HUES48 (cell line): ENCODE data around the gene TJAP1.

Experiments used
- H3K27ac ChIP-seq: one replicate; pipeline ENCODE4 v1.7.0; 2013; ENCODE audit warnings: low read depth, low read length, inconsistent platforms
- H3K27me3 ChIP-seq: 2 replicates; pipeline ENCODE4 v1.6.1; 2013; ENCODE audit warnings: mild to moderate bottlenecking, low read length; ENCODE audit not compliant: control insufficient read depth, insufficient read depth
- H3K36me3 ChIP-seq: 2 replicates; pipeline ENCODE4 v1.6.1; 2013; ENCODE audit warnings: low read length; ENCODE audit not compliant: control insufficient read depth, insufficient read depth
- H3K4me1 ChIP-seq: 2 replicates; pipeline ENCODE4 v1.6.1; 2013; ENCODE audit warnings: mild to moderate bottlenecking, low read length; ENCODE audit not compliant: control insufficient read depth, insufficient read depth
- H3K4me3 ChIP-seq: 2 replicates; pipeline ENCODE4 v1.5.1; 2013; ENCODE audit warnings: mild to moderate bottlenecking, low read depth, low read length
- H3K9ac ChIP-seq: 2 replicates; pipeline ENCODE4 v1.6.1; 2013; ENCODE audit warnings: mild to moderate bottlenecking, low read depth, low read length, moderate library complexity
- H3K9me3 ChIP-seq: 2 replicates; pipeline ENCODE4 v1.6.1; 2013; ENCODE audit warnings: low read length; ENCODE audit not compliant: control insufficient read depth, insufficient read depth

Gene TJAP1

DNA sequence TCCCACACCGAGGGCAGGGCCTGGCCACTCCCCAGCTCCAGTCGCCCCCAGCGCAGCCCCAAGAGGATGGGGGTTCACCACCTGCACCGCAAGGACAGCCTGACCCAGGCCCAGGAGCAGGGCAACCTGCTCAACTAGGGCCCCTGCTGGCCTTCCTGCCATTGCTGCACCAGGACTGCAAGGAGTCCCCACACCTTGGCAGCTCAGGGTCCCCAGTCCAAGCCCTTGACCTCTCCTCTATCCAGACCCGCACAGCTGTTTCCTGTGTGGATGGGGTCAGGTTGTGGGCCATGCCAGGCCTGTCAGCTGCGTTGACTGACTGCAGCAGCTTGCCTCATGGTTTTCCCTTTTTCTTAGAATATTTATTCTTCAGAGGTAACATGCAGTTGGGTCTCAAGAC lies 28.3 kb downstream of the TJAP1 start:
- no peak overlapping the region for H3K9ac ChIP-seq
- peaks cover 29% of the 10 kb centered on the region for H3K27me3 ChIP-seq
- H3K27ac ChIP-seq = no peak overlapping the region
- peaks cover 52% of the 10 kb centered on the region for H3K36me3 ChIP-seq
- 0 out of 2 replicates have a peak, but pooled peaks cover 6% of the 10 kb centered on the region for H3K4me1 ChIP-seq
- H3K9me3 ChIP-seq = no peaks in the 10 kb centered on the region
- no peak overlapping the region for H3K4me3 ChIP-seq

DNA sequence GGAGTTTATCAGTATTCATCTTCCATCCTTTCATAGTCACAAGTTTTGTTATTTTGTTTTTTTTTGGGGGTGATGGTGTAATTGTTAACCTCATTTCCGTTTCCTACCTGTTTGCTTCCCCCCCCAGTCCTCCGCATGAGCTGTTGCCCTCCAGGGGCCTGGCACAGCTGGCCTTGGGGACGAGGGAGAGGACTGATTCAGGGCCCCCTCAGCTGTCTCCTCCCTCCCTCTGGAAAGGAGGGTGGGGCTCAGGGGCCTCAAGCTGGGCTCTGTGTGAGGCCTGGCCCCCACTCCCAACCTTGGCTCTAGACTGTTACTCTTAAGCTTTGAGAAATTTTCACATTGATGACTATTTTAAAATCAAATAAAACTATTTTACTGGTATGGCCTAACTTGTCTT lies 28.8 kb downstream of the TJAP1 start:
- H3K9ac ChIP-seq = no peak overlapping the region
- H3K27me3 ChIP-seq = peaks cover 29% of the 10 kb centered on the region
- 0 out of 2 replicates have a peak, but pooled peaks cover 9% of the 10 kb centered on the region for H3K4me1 ChIP-seq
- peaks cover 51% of the 10 kb centered on the region for H3K36me3 ChIP-seq
- no peaks in the 10 kb centered on the region for H3K9me3 ChIP-seq
- no peak overlapping the region for H3K4me3 ChIP-seq
- H3K27ac ChIP-seq = no peak overlapping the region

DNA sequence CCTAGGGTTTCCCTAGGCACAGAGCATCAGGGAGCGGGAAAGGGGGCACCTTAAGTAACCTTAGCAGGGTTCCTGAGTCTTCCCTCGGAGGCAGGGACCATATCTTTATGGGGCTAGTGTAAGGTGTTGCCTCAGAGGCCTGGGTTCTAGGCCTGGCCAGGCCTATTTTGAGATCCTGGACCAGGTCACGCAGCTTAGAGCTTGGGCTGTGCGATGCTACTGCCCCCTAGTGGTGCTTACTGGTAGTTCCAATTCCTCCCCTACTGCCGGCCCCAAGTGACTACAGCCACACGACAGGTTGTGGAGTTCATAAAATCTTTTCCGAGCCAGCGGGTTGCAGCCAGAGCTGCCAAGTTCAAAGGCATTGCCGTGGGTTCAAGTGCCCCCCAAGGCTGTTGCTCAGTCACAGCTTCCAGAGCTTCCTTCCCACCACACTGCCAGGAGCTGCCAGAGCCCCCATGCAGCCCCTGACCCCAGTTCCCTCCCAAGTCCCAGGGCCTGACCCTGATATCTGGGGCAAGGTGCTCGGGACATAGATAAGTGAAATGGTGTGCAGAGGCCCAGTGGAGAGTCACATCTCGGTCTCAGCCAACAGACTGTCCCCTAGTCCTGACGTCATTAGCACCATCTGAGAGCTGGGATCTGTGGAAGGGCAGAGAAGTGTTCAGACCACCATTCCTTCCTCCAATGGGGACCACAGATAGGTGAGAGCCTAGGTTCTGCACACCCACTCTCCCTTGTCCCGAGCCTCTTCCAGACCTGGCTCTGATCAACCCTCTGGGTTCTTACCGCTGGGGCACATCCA lies 29.5 kb downstream of the TJAP1 start:
- no peak overlapping the region for H3K4me3 ChIP-seq
- no peak overlapping the region for H3K9ac ChIP-seq
- H3K27me3 ChIP-seq = peaks cover 29% of the 10 kb centered on the region
- no peak overlapping the region for H3K27ac ChIP-seq
- H3K4me1 ChIP-seq = peaks cover 14% of the 10 kb centered on the region; the same call in 1 of the 2 replicates
- no peaks in the 10 kb centered on the region for H3K9me3 ChIP-seq
- peaks cover 51% of the 10 kb centered on the region for H3K36me3 ChIP-seq

DNA sequence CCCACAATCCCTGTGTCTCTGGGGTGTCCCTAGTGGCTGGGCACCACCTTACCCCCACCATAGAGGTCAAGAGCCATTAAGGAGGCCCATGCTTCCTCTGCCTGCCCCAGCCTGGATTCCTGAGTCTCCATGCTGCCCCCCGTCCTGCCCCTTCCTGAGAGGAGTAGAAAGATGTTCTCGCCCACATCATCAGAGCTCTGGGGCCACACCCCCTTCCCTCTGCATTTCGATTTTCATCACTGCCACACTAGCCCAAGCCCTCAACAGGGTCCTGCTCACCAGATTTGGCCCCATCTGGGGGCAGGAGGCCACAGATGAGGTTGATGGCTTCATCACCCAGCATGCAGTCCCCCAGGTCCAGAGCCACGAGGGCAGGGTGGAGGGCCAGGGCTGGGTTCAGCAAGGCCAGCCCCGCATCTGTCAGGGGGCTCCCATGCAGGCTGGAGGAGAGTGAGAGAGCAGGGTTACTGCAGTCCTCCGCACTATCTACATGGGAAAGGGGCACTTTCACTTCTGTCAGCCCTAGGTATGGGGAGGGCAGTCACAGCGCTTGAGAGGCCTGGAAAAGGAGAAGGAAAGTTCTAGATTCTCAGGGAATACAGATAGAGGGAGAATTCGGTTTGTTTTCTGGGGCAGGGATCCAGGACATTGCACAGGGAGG lies 31.2 kb downstream of the TJAP1 start:
- Histone ChIP-seq H3K4me1 (peaks cover 18% of the 10 kb centered on the region; the same call in 1 of the 2 replicates), H3K9ac (no peak overlapping the region), H3K36me3 (peaks cover 51% of the 10 kb centered on the region), H3K9me3 (no peaks in the 10 kb centered on the region), H3K27me3 (peaks cover 29% of the 10 kb centered on the region), H3K27ac (no peak overlapping the region), H3K4me3 (no peak overlapping the region)

DNA sequence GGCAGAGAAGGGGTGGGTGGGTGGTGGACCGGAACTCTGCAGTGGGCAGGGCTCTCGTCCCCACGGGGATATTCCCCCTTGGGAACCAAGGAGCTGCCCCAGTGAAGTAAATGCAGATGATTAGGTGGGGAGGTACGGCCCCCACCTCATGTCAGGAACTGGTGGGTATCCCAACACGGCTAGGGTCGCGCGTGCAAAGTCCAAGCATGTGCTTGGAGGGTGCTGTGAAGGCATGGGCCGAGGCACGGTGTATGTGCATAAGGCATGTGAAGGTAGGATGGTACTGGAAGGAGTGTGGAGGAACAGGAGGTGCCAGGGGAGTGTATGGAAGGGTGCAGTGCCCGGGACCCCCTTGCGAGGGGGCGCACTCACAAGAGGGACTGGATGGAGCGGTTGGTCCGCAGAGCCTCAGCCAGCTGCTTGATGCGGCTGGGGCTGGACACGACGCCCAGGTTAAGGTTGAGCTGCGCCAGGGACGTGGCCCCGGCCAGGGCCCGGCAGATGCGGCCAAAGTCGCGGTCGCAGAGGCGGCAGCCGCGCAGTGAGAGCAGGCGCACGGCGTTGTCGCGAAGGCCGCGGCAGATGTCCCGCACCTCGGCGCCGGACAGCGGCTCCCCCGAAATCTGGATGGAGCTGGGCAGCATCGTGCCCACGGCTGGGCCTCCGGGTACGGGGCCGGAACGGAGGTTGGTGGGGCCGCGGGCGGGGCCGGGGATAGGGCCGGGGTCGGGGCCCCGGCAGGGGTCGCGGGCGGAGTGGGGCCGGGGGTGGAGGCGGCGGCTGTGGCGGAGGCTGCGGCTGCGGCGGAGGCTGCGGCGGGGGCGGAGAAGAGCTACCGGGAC lies 32.0 kb downstream of the TJAP1 start:
- Histone ChIP-seq H3K9me3 (no peaks in the 10 kb centered on the region), H3K4me1 (peaks cover 18% of the 10 kb centered on the region; the same call in 1 of the 2 replicates), H3K36me3 (peaks cover 52% of the 10 kb centered on the region), H3K27me3 (peaks cover 29% of the 10 kb centered on the region), H3K4me3 (peak overlapping the region; percentile 60), H3K9ac (no peak overlapping the region), H3K27ac (no peak overlapping the region)

DNA sequence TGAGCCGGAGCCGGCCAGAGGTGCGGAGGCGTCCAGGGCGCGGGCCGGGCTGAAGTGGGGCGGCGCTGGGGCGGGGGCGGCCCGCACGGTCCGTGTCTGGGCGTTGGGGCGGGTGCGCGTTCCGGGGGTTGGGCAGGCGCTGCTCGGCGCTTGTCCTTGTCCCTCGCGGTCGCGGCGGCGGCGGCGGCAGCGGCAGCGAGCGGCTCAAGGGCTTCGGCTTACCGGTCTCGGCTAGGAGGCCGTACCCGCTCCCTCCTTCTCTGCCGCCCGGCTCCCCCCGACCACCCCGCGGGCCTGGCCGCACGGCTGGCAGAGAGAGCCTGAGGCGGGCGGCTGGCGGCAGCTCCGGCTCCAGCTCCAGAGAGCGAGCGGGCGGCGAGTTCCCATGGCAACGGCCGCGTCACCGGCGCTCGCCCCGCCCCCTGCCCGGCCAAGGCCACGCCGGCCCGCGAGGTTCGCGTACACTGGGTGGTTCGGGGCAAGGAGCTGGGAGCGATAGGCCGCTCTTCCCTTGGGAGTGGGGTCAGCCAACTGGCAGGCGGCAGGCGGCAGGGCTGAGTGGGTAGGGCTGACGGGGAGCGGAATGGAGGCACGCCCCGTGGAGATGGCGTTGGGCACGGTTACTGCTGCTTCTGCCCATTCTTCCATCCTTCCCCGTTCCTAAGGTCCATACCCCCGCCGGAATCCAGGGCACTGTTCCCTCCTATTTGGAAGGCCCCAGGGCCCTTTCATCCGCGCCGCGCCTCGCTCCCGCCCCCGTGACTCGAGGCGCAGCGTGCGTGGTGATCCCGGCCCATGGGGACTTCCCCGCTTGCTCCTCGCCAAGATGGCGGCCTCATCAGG lies 32.8 kb downstream of the TJAP1 start, which contains the start of gene LRRC73:
Gene LRRC73, minus strand, starts transcription at position 363 of the 843 bp plus-strand sequence. CDS start 561 bp downstream, outside the sequence.
- H3K9ac ChIP-seq = no peak within 1 kb of the TSS
- H3K27ac ChIP-seq = no peak within 1 kb of the TSS
- H3K27me3 ChIP-seq = peaks cover 29% of the 10 kb centered on the region
- H3K4me3 ChIP-seq = peak within 1 kb of the TSS; percentile 60
- peaks cover 51% of the 10 kb centered on the region for H3K36me3 ChIP-seq
- H3K4me1 ChIP-seq = peaks cover 18% of the 10 kb centered on the region; the same call in 1 of the 2 replicates
- no peaks in the 10 kb centered on the region for H3K9me3 ChIP-seq

DNA sequence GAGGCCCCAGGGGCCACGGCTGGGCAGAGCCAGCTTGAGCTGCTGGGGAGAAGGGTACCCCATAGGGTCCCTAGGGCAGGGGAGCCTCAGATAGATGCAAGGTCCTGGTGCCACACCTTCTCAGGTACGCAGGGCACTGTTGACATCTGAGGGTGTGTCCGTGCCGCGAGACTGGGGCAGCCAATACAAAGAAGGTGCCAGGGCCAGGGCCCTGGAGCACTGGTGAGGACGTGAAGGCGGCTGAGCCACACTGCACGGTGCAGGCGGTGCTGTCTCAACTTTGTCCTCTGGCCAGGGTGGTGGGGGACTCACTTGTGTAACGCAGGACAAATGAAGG lies 33.4 kb downstream of the TJAP1 start:
- H3K4me3 ChIP-seq = peak overlapping the region; percentile 60; the same call in 1 of the 2 replicates

DNA sequence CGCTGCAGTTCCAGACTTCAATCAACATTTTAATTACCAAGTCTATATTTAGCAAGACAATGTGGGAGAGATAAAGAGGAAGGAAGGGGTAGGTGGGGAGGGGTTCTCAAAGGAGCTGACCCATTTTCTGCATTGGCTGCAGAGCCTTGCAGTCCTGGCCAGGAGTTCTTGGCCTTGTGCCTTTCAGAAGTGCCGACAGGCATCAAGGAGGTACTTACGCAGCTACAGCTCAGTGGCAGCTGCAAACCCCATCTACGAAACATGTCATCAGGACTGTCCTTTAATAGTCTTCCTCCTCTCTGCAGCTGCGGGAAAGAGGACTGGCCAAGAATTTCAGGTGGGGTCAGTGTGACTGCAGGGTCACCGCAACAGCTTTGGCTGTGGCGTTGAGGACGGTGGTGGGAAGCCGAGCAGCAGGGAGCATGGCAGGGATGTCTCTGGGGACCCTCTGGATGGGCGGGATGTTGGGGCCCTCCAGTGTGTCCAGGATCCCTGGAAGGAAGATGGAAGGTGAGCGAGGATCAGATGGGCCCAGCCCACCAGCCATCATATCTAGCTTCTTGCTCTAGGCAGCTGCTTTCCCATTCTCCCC lies 34.5 kb downstream of the TJAP1 start:
- no peak overlapping the region for H3K4me3 ChIP-seq
- H3K4me1 ChIP-seq = peaks cover 24% of the 10 kb centered on the region
- peaks cover 29% of the 10 kb centered on the region for H3K27me3 ChIP-seq
- H3K9ac ChIP-seq = no peak overlapping the region
- peak overlapping the region; percentile 39 for H3K27ac ChIP-seq
- H3K36me3 ChIP-seq = peaks cover 47% of the 10 kb centered on the region
- no peaks in the 10 kb centered on the region for H3K9me3 ChIP-seq

More for the DNA sequence above, 33.4 kb downstream of the TJAP1 start:
- peaks cover 21% of the 10 kb centered on the region for H3K4me1 ChIP-seq
- no peak overlapping the region for H3K9ac ChIP-seq
- H3K27me3 ChIP-seq = peaks cover 29% of the 10 kb centered on the region
- no peaks in the 10 kb centered on the region for H3K9me3 ChIP-seq
- H3K27ac ChIP-seq = no peak overlapping the region
- peaks cover 51% of the 10 kb centered on the region for H3K36me3 ChIP-seq

DNA sequence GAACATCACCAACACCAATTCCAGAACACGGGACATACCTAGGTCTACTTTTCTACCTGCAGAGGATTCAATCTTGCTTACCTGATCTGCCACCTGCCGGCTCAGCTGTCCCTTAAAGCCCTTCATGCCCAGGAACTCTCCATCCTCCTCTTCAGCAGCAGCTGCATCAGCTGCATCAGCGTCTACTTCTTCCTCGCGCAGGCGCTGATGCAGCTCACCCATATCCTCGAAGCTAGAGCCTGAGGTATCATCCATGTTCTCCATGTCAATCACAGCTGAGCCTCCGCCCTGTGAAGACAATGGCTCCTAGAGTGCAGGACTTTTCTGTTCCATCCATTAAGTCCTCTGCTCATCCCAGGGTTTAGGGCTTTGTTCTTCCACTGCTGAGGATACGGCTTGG lies 38.4 kb downstream of the TJAP1 start:
- Histone ChIP-seq H3K4me1 (peaks cover 23% of the 10 kb centered on the region), H3K36me3 (peaks cover 67% of the 10 kb centered on the region)

DNA sequence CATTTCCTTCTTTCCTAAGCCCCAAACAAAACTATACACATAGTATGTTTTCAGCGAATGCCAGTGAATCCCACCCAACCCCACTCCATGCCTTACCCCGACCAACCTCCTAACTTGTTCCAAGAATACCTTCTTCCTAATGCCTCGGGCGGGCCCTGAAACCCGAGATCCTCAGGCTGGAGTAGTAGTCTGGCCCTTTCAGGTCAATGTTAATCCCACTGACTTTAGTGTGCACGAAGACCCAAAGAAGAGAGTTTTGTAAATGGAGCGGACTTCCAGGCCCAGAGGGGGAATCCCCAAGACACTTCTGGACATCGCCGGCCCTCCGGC lies 39.0 kb downstream of the TJAP1 start:
- peak overlapping the region; percentile 85 for H3K27ac ChIP-seq
- peak overlapping the region; percentile 86 for H3K9ac ChIP-seq
- H3K4me3 ChIP-seq = peak overlapping the region; percentile 95
- H3K36me3 ChIP-seq = peaks cover 67% of the 10 kb centered on the region
- H3K9me3 ChIP-seq = no peaks in the 10 kb centered on the region
- H3K27me3 ChIP-seq = no peaks in the 10 kb centered on the region
- peaks cover 21% of the 10 kb centered on the region for H3K4me1 ChIP-seq

More for the DNA sequence above, 38.4 kb downstream of the TJAP1 start:
- H3K27ac ChIP-seq = no peak overlapping the region
- peak overlapping the region; percentile 95 for H3K4me3 ChIP-seq
- no peaks in the 10 kb centered on the region for H3K27me3 ChIP-seq
- H3K9me3 ChIP-seq = no peaks in the 10 kb centered on the region
- H3K9ac ChIP-seq = peak overlapping the region; percentile 18; the same call in 1 of the 2 replicates
